ENCODE results near the gene LRFN4.

- TF ChIP-seq CTCF (IDR thresholded peaks at IDR 0.05; ENCODE audit: extremely low read depth in 1 of 2, insufficient read depth in 1 of 2, low read depth in 1 of 2, low read length in 2 of 2) = no peak
- no peak for TF ChIP-seq POLR2AphosphoS5 (IDR thresholded peaks at IDR 0.05; ENCODE audit: insufficient read depth, low read depth, low read length)
Observed at GRCh38 chr11:66879583-66879982, 22.7 kb downstream of the LRFN4 start.
